T follicular helper cell (primary cell): Measurements from ENCODE around the gene SUN2.

Experiments used
- DNase-seq: peaks from one replicate; pipeline ENCODE4 v3.0.0-alpha.2; 2020; ENCODE audit warnings: low read depth

SUN2 gene

GRCh38 chr22:38753948-38754750, 1.6 kb downstream of the SUN2 start:
- no peak for DNase-seq

- peak; percentile 56 for DNase-seq
Observed at GRCh38 chr22:38751422-38752346, 4.1 kb downstream of the SUN2 start.

- no peak for DNase-seq
Observed at GRCh38 chr22:38751066-38751421, 4.8 kb downstream of the SUN2 start.

GRCh38 chr22:38750638-38751037, 5.2 kb downstream of the SUN2 start:
- no peak for DNase-seq

GRCh38 chr22:38750104-38750503, 5.7 kb downstream of the SUN2 start:
- DNase-seq, result no peak

- no peak for DNase-seq
Observed at GRCh38 chr22:38748487-38749136, 7.2 kb downstream of the SUN2 start.

GRCh38 chr22:38745676-38746460, 9.9 kb downstream of the SUN2 start:
- DNase-seq, result no peak

- DNase-seq, result no peak
Observed at GRCh38 chr22:38744981-38745380, 10.8 kb downstream of the SUN2 start.

GRCh38 chr22:38742176-38742942, 13.4 kb downstream of the SUN2 start:
- DNase-seq, result no peak

GRCh38 chr22:38741576-38741975, 14.2 kb downstream of the SUN2 start:
- DNase-seq, result no peak

- DNase-seq, result no peak
Observed at GRCh38 chr22:38741166-38741565, 14.6 kb downstream of the SUN2 start.

GRCh38 chr22:38740754-38741153, 15.0 kb downstream of the SUN2 start:
- no peak for DNase-seq

GRCh38 chr22:38740116-38740723, 15.6 kb downstream of the SUN2 start:
- no peak for DNase-seq

- DNase-seq, result no peak
Observed at GRCh38 chr22:38739300-38740055, 16.3 kb downstream of the SUN2 start.

- no peak for DNase-seq
Observed at GRCh38 chr22:38738475-38739070, 17.2 kb downstream of the SUN2 start.

- DNase-seq, result no peak
Observed at GRCh38 chr22:38737302-38738060, 18.3 kb downstream of the SUN2 start.

GRCh38 chr22:38736257-38736570, 19.6 kb downstream of the SUN2 start:
- DNase-seq, result no peak

GRCh38 chr22:38735465-38736256, 20.1 kb downstream of the SUN2 start:
- DNase-seq, result no peak
